Progenitor cell of endocrine pancreas (in vitro differentiated cells): ENCODE results near the gene CCDC40. TPM values are rescaled to one million over a fixed set of nuclear protein-coding genes. Genes with fewer than 3 reads are reported as not detected.

Source experiments
- DNase-seq: peaks from one replicate; pipeline ENCODE4 v3.0.0; 2021; ENCODE audit warnings: low spot score; ENCODE audit not compliant: unreplicated experiment
- H3K27ac Mint-ChIP-seq: 2 replicates; pipeline ENCODE4 v1.8.0; 2021; ENCODE audit warnings: mild to moderate bottlenecking, moderate library complexity, mixed read lengths
- H3K27me3 Mint-ChIP-seq: 2 replicates; pipeline ENCODE4 v1.8.0; 2021; ENCODE audit warnings: mixed read lengths
- H3K36me3 Mint-ChIP-seq: 2 replicates; pipeline ENCODE4 v1.8.0; 2022; ENCODE audit warnings: mixed read lengths; ENCODE audit not compliant: insufficient read depth
- H3K4me1 Mint-ChIP-seq: 2 replicates; pipeline ENCODE4 v1.8.0; 2021; ENCODE audit warnings: low read depth, mixed read lengths
- H3K4me3 Mint-ChIP-seq: 2 replicates; pipeline ENCODE4 v1.8.0; 2021; ENCODE audit warnings: low read depth, mild to moderate bottlenecking, moderate library complexity, mixed read lengths
- H3K9me3 Mint-ChIP-seq: 2 replicates; pipeline ENCODE4 v1.8.0; 2021; ENCODE audit warnings: low read depth, mixed read lengths
- microRNA-seq: library from miRNA; unstranded; fragments of <30 nt; microRNA quantifications from one replicate; pipeline ENCODE4 v1.1.0, GENCODE V29; 2020; ENCODE audit warnings: borderline number of aligned reads; ENCODE audit not compliant: unreplicated experiment
- total RNA-seq: library from RNA; stranded (reverse); gene quantifications from 2 replicates; pipeline ENCODE4 v1.2.1, GENCODE V29; 2021
- TF ChIP-seq, protein P1 (sequence below): fragments of 200-600 bp; sonication (generic); IDR thresholded peaks from one replicate; pipeline ENCODE4 v1.5.0; 2021; ENCODE audit warnings: antibody characterized with exemption, mild to moderate bottlenecking; ENCODE audit not compliant: unreplicated experiment

The CCDC40 gene
- total RNA-seq, 1 donor from 2014 or later: 26.9 TPM

DNA sequence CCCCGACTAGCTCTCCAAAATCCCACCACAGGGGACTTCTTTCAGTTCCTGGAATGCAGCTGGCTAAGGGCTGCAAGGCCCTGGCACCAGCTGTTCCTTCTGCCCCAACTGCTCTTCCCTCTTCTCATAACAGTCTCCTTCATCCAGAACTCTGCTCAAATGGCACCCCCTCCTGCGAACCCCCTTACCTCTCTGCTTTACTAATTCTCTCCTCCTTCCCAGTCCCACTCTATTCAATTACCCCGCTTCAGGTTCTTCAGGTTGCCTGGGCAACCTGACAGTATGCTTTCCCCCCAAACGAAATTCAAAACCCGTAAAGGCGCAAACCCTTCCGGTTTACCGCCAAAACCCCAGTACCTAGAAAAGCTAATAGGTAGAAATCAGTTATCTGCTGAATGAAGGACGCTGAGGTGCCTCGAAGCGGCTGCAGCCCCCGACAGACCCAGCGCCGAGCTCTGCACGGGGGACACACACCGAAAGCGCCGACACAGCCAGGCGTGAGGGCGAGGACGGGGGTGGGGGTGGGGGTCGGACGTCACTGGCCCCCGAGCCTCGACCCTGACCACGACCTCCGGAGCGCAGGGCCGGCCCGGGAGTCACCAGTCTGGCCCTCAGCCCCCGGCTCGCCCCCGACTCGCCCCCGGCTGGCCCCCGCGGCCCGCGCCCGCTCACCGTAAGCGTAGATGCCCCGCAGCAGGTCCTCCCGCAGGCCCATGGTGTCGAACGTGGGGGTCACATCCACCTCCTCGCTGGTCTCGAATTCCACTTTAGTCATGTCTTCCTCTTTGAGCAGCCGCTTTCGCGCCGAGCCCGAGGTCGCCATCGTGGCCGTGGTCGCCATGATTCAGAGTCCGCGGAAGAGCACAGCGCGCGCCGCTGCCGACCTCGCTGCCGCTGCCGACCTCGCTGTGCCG, 109.9 kb downstream of the CCDC40 start:
- peak overlapping the region; percentile 97 for H3K4me3 Mint-ChIP-seq
- peaks cover 7% of the 10 kb centered on the region for H3K36me3 Mint-ChIP-seq
- peak; percentile 32 for DNase-seq
- peak overlapping the region; percentile 89 for H3K27ac Mint-ChIP-seq
- no peaks in the 10 kb centered on the region for H3K9me3 Mint-ChIP-seq
- TF ChIP-seq, protein P1, sequence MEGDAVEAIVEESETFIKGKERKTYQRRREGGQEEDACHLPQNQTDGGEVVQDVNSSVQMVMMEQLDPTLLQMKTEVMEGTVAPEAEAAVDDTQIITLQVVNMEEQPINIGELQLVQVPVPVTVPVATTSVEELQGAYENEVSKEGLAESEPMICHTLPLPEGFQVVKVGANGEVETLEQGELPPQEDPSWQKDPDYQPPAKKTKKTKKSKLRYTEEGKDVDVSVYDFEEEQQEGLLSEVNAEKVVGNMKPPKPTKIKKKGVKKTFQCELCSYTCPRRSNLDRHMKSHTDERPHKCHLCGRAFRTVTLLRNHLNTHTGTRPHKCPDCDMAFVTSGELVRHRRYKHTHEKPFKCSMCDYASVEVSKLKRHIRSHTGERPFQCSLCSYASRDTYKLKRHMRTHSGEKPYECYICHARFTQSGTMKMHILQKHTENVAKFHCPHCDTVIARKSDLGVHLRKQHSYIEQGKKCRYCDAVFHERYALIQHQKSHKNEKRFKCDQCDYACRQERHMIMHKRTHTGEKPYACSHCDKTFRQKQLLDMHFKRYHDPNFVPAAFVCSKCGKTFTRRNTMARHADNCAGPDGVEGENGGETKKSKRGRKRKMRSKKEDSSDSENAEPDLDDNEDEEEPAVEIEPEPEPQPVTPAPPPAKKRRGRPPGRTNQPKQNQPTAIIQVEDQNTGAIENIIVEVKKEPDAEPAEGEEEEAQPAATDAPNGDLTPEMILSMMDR: no peak
- H3K4me1 Mint-ChIP-seq: peaks cover 12% of the 10 kb centered on the region
- H3K27me3 Mint-ChIP-seq: no peaks in the 10 kb centered on the region

DNA sequence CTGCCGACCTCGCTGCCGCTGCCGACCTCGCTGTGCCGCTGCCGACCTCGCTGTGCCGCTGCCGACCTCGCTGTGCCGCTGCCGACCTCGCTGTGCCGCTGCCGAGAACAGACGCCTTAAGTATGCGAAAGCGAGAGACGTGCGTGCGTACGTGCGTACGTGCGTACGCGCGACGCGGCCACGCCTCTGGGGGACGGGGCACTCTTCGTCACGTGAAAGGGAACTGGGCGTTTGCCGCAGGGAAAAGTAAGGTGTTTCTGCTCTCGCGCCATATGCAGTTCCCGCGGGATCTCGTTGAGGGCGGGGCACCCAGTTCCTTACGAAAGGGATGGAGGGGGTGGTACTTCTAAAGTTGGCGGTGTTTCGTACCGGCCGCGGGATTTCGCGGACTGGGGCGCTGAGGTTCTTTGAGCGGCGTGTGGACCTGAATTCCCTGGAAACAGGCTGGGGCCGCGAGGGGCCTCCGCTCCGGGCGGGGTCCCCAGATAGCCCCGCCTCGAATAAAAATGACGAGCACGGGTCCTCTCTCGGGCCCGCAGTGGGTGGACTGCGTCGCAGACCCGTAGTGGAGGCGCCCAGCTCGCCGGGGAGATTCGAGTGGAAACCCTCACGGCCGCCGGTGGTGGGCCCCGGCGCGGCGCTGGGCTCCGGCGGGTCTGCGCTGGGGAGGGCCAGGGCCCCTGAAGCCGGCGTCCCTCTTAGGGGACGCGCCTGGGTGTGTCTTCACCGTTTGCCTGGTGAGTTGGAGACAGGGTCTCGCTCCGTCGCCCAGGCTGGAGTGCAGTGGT, 110.8 kb downstream of the CCDC40 start, which contains the start of gene EIF4A3:
Gene EIF4A3 (minus strand): TSS at position 94 of the 788 bp plus-strand sequence. CDS start 167 bp downstream, outside the sequence.
- Mint-ChIP-seq H3K27me3 (no peaks in the 10 kb centered on the region), H3K9me3 (no peaks in the 10 kb centered on the region), H3K4me3 (peak within 1 kb of the TSS; percentile 97), H3K27ac (peak within 1 kb of the TSS; percentile 99), H3K4me1 (peaks cover 12% of the 10 kb centered on the region), H3K36me3 (peaks cover 3% of the 10 kb centered on the region)
- DNase-seq: peak; percentile 90
- TF ChIP-seq, protein P1: no peak

Small RNAs within 50 kb of the gene (microRNA-seq; reads per million reads assigned to microRNA genes)
- gene MIR1268B: not detected

Other genes starting within 250 kb of the CCDC40 start
- gene CBX8, start 239.6 kb upstream of the CCDC40 start, total RNA-seq: 21.7 and 23.1 TPM in 2 replicates
- gene CBX4, start 197.2 kb upstream of the CCDC40 start, total RNA-seq: 22.8 and 24.2 TPM in 2 replicates
- gene TBC1D16, start 770 bp upstream of the CCDC40 start, total RNA-seq: 85.1 and 87.9 TPM in 2 replicates
- 37.9 and 41.1 TPM in 2 replicates for gene GAA, start 64.9 kb downstream of the CCDC40 start, total RNA-seq
- 83.6 and 86.8 TPM in 2 replicates for gene EIF4A3, start 110.5 kb downstream of the CCDC40 start, total RNA-seq
- 0.36 TPM in 1 of 2 replicates, not detected in the other for gene CARD14, start 133.4 kb downstream of the CCDC40 start, total RNA-seq
- gene SGSH, start 183.7 kb downstream of the CCDC40 start, total RNA-seq: 42.0 and 43.9 TPM in 2 replicates
- 37.4 and 40.1 TPM in 2 replicates for gene SLC26A11, start 183.8 kb downstream of the CCDC40 start, total RNA-seq
- 57.6 and 61.9 TPM in 2 replicates for gene RNF213, start 224.2 kb downstream of the CCDC40 start, total RNA-seq